Neural progenitor cell (in vitro differentiated cells): Measurements from ENCODE around the gene FCER2. TPM values are rescaled to one million over a fixed set of nuclear protein-coding genes. Genes with fewer than 3 reads are reported as not detected.

ENCODE experiments used
- DNase-seq: peaks from one replicate; pipeline ENCODE4 v3.0.0-alpha.2; 2016; ENCODE audit warnings: low spot score
- H2AFZ ChIP-seq: fragments of 200-600 bp; sonication (generic); replicated peaks from 2 replicates; pipeline ENCODE4 v1.6.1; 2016; ENCODE audit warnings: antibody characterized with exemption
- H3F3A ChIP-seq: fragments of 200-600 bp; sonication (generic); 2 replicates; pipeline ENCODE4 v1.6.1; 2016; ENCODE audit warnings: antibody characterized with exemption, low read depth
- H3K27ac ChIP-seq: fragments of 200-600 bp; sonication (generic); 2 replicates; pipeline ENCODE4 v1.5.1; 2016; ENCODE audit warnings: mild to moderate bottlenecking
- H3K27me3 ChIP-seq: fragments of 200-600 bp; sonication (generic); 2 replicates; pipeline ENCODE4 v1.6.1; 2016; ENCODE audit warnings: mild to moderate bottlenecking, moderate library complexity
- H3K36me3 ChIP-seq: fragments of 200-600 bp; sonication (generic); 2 replicates; pipeline ENCODE4 v1.5.1; 2016
- H3K4me1 ChIP-seq: fragments of 200-600 bp; sonication (generic); 2 replicates; pipeline ENCODE4 v1.6.1; 2016; ENCODE audit warnings: mixed run types
- H3K4me2 ChIP-seq: fragments of 200-600 bp; sonication (generic); 2 replicates; pipeline ENCODE4 v1.6.1; 2016
- H3K4me3 ChIP-seq: fragments of 200-600 bp; sonication (generic); 2 replicates; pipeline ENCODE4 v1.5.1; 2016
- H3K79me2 ChIP-seq: fragments of 200-600 bp; sonication (generic); 2 replicates; pipeline ENCODE4 v1.6.1; 2016; ENCODE audit warnings: low read depth
- H3K9ac ChIP-seq: fragments of 200-600 bp; sonication (generic); 2 replicates; pipeline ENCODE4 v1.6.1; 2016
- H3K9me3 ChIP-seq: fragments of 200-600 bp; sonication (generic); 2 replicates; pipeline ENCODE4 v1.5.1; 2016; ENCODE audit warnings: low read depth
- H4K20me1 ChIP-seq: fragments of 200-600 bp; sonication (generic); 2 replicates; pipeline ENCODE4 v1.6.1; 2016; ENCODE audit warnings: low read depth
- H3K27ac Mint-ChIP-seq: 3 replicates; pipeline ENCODE4 v1.8.0; 2021; ENCODE audit warnings: mixed read lengths
- H3K27me3 Mint-ChIP-seq: 2 replicates; pipeline ENCODE4 v1.8.0; 2022; ENCODE audit warnings: low read depth, mild to moderate bottlenecking, inconsistent platforms, moderate library complexity, mixed read lengths; ENCODE audit not compliant: insufficient read depth
- H3K36me3 Mint-ChIP-seq: 3 replicates; pipeline ENCODE4 v1.8.0; 2021; ENCODE audit warnings: mixed read lengths
- H3K4me1 Mint-ChIP-seq: 3 replicates; pipeline ENCODE4 v1.8.0; 2021; ENCODE audit warnings: mixed read lengths
- H3K4me3 Mint-ChIP-seq: 3 replicates; pipeline ENCODE4 v1.8.0; 2021; ENCODE audit warnings: mild to moderate bottlenecking, moderate library complexity, mixed read lengths
- H3K9me3 Mint-ChIP-seq: 3 replicates; pipeline ENCODE4 v1.8.0; 2020; ENCODE audit warnings: mixed read lengths
- EZH2 ChIP-seq: fragments of 200-600 bp; sonication (generic); IDR thresholded peaks from 2 replicates; pipeline ENCODE4 v1.6.1; 2017; ENCODE audit warnings: antibody characterized with exemption, mild to moderate bottlenecking, moderate library complexity
- EZH2phosphoT487 ChIP-seq: fragments of 200-600 bp; sonication (generic); IDR thresholded peaks from 2 replicates; pipeline ENCODE4 v1.6.1; 2017; ENCODE audit warnings: antibody characterized with exemption
- total RNA-seq: library from RNA; depleted of rRNA; stranded (reverse); fragments of >200 nt; gene quantifications from 2 replicates; pipeline ENCODE4 v1.2.3, GENCODE V29; 2015; ENCODE audit warnings: low replicate concordance
- TF ChIP-seq, protein P1 (sequence below): fragments of 200-600 bp; sonication (generic); IDR thresholded peaks from 2 replicates; pipeline ENCODE4 v1.5.1; 2017; ENCODE audit warnings: antibody characterized with exemption, mild to moderate bottlenecking

FCER2 gene
- total RNA-seq, 1 donor from 2014 or later, result not detected

DNA sequence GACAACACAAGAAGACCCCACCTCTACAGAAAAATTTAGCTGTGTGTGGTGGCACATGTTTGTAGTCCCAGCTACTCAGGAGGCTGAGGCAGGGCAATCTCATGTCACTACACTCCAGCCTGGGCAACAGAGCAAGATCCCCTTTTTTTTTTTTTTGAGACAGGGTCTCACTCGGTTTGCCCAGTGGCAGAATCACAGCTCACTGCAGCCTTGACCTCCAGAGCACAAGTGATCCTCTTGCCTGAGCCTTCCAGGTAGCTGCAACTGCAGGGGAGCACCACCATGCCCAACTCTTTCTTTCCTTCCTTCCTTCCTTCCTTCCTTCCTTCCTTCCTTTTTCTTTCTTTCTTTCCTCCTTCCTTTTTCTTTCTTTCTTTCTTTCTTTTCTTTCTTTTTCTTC is 34.2 kb upstream of the FCER2 start:
- Mint-ChIP-seq H3K4me1 (no peaks in the 10 kb centered on the region), H3K4me3 (no peak overlapping the region), H3K36me3 (no peaks in the 10 kb centered on the region), H3K9me3 (no peaks in the 10 kb centered on the region), H3K27me3 (peaks cover 35% of the 10 kb centered on the region), H3K27ac (no peak overlapping the region)
- Histone ChIP-seq H3K79me2 (no peaks in the 10 kb centered on the region), H4K20me1 (no peaks in the 10 kb centered on the region), H3K9me3 (no peaks in the 10 kb centered on the region), H3K4me3 (no peak overlapping the region), H3K27ac (no peak overlapping the region), H3K36me3 (no peaks in the 10 kb centered on the region), H3F3A (no peaks in the 10 kb centered on the region), H3K4me1 (no peaks in the 10 kb centered on the region), H2AFZ (no peak overlapping the region), H3K27me3 (peaks cover 95% of the 10 kb centered on the region), H3K4me2 (no peak overlapping the region), H3K9ac (no peak overlapping the region)
- TF ChIP-seq, protein P1, sequence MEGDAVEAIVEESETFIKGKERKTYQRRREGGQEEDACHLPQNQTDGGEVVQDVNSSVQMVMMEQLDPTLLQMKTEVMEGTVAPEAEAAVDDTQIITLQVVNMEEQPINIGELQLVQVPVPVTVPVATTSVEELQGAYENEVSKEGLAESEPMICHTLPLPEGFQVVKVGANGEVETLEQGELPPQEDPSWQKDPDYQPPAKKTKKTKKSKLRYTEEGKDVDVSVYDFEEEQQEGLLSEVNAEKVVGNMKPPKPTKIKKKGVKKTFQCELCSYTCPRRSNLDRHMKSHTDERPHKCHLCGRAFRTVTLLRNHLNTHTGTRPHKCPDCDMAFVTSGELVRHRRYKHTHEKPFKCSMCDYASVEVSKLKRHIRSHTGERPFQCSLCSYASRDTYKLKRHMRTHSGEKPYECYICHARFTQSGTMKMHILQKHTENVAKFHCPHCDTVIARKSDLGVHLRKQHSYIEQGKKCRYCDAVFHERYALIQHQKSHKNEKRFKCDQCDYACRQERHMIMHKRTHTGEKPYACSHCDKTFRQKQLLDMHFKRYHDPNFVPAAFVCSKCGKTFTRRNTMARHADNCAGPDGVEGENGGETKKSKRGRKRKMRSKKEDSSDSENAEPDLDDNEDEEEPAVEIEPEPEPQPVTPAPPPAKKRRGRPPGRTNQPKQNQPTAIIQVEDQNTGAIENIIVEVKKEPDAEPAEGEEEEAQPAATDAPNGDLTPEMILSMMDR, result no peak
- TF ChIP-seq EZH2 (no peak), EZH2phosphoT487 (no peak)
- no peak for DNase-seq

DNA sequence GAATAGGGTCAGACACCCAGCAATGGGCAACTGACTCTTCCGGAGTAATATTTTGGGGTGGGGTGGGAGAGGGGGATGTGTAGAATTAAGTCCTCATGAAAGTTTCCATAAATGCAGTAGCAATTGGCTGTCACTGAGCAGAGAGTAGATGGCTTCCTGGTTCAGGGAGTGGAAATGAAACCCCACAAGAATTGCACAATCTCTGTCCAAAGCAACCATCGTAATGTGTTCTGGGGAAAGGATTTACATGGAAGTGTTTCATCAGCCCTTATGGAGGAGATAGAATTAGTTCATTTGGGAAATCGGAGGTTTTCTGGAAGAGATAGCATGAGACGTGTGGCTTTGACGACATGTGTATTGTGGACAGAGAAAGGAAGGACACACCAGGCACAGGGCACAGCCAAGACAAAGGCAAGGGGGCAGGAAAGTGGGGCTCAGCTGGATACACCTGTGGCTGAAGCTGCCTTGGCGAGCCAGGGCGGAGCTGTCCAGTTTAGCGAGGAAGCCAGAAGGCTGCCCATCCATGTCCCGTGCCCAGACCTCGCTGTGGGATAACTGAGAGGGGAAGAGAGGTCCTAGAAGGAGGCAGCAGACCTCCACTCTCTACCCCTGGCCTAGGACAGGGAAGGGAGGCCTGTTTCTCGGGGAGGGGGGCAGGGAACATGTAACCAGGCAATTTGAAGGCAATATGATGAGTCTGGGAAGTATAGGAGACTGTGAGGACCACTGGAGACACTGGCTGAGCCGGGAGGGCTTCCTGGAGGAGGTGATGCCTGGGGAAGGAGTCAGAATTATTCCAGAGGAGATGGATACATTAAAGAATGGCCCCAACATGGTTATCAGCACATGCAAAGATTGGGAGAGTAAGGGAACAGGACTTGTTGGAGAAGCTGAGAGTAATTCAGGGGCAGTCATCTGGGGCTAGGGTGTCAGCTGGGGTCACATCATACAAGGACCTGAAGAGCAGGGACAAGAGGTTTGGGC is 32.6 kb upstream of the FCER2 start:
- H4K20me1 ChIP-seq, result peaks cover 4% of the 10 kb centered on the region
- H3K36me3 ChIP-seq, result no peaks in the 10 kb centered on the region
- no peak for DNase-seq
- no peaks in the 10 kb centered on the region for H3K4me1 ChIP-seq
- H3F3A ChIP-seq, result no peaks in the 10 kb centered on the region
- no peak overlapping the region for H3K4me3 ChIP-seq
- Mint-ChIP-seq H3K4me3 (no peak overlapping the region), H3K27me3 (peaks cover 32% of the 10 kb centered on the region), H3K27ac (no peak overlapping the region), H3K36me3 (no peaks in the 10 kb centered on the region), H3K9me3 (no peaks in the 10 kb centered on the region), H3K4me1 (no peaks in the 10 kb centered on the region)
- peaks cover 95% of the 10 kb centered on the region for H3K27me3 ChIP-seq
- H2AFZ ChIP-seq, result no peak overlapping the region
- H3K4me2 ChIP-seq, result no peak overlapping the region
- no peaks in the 10 kb centered on the region for H3K79me2 ChIP-seq
- TF ChIP-seq, protein P1, result no peak
- TF ChIP-seq EZH2phosphoT487 (no peak), EZH2 (no peak)
- no peaks in the 10 kb centered on the region for H3K9me3 ChIP-seq
- no peak overlapping the region for H3K27ac ChIP-seq
- H3K9ac ChIP-seq, result no peak overlapping the region

DNA sequence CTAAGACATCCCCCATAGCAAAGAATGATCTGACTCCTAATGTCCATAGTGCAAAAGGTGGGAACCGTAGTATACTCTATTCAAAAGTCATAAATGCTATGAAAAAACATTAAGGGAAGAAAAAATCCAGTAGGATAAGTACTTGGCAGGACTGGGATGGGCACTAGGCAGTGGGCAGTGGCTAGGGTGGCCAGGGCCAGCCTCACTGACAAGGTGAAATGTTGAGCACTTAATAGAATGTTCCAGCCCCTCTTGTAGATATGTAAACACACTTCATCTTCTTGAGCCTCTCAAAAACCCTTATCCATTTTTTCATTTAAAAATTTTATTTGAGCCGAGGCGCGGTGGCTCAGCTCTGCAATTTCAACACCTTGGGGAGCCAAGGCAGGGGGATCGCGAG is 31.4 kb upstream of the FCER2 start:
- H3K9me3 Mint-ChIP-seq, result no peaks in the 10 kb centered on the region
- no peaks in the 10 kb centered on the region for H3K9me3 ChIP-seq
- H4K20me1 ChIP-seq, result peaks cover 4% of the 10 kb centered on the region
- no peak overlapping the region for H3K4me3 Mint-ChIP-seq
- peaks cover 96% of the 10 kb centered on the region for H3K27me3 ChIP-seq
- no peak overlapping the region for H3K4me3 ChIP-seq
- H3K27ac ChIP-seq, result no peak overlapping the region
- no peaks in the 10 kb centered on the region for H3K4me1 ChIP-seq
- no peaks in the 10 kb centered on the region for H3K4me1 Mint-ChIP-seq
- H2AFZ ChIP-seq, result no peak overlapping the region
- peaks cover 40% of the 10 kb centered on the region for H3K27me3 Mint-ChIP-seq
- no peak overlapping the region for H3K9ac ChIP-seq
- H3K36me3 ChIP-seq, result no peaks in the 10 kb centered on the region
- no peak overlapping the region for H3K4me2 ChIP-seq
- TF ChIP-seq EZH2phosphoT487 (no peak), EZH2 (no peak)
- TF ChIP-seq, protein P1, result no peak
- H3F3A ChIP-seq, result no peaks in the 10 kb centered on the region
- H3K27ac Mint-ChIP-seq, result no peak overlapping the region
- H3K36me3 Mint-ChIP-seq, result no peaks in the 10 kb centered on the region
- no peak for DNase-seq
- H3K79me2 ChIP-seq, result no peaks in the 10 kb centered on the region
